SK-N-SH (cell line): ENCODE data around the gene NOX3. TPM values are rescaled to one million over a fixed set of nuclear protein-coding genes. Genes with fewer than 3 reads are reported as not detected.

Source experiments
- CTCF ChIA-PET: fragments of 300-600, 350-600 bp; formaldehyde crosslinking; extraction: SDS; loops from one replicate; lab custom pipeline; 2021; lab: Yijun Ruan, JAX
- POLR2A ChIA-PET: fragments of 350-600 bp; sonication (Branson Sonifier 250); formaldehyde crosslinking; extraction: SDS; loops from one replicate; lab custom pipeline; 2020; ENCODE audit warnings: antibody characterized with exemption, inconsistent platforms; lab: Yijun Ruan, JAX
- DNase-seq: peaks from one replicate; pipeline ENCODE4 v3.0.0; 2012
- H2AFZ ChIP-seq: fragments of 200-600 bp; sonication (generic); 2 replicates; pipeline ENCODE4 v1.8.1; 2016; ENCODE audit warnings: antibody characterized with exemption, mild to moderate bottlenecking, low read depth
- H3F3A ChIP-seq: fragments of 200-600 bp; sonication (generic); replicated peaks from 2 replicates; pipeline ENCODE3; 2016; ENCODE audit warnings: antibody characterized with exemption, mild to moderate bottlenecking; ENCODE audit not compliant: insufficient read depth
- H3K27ac ChIP-seq, 2 experiments: fragments of 200-500 bp in 1 of 2; fragments of 200-600 bp in 1 of 2; sonication (Bioruptor generic) in 1 of 2; sonication (generic), shearing (Covaris generic) in 1 of 2; 2 replicates each; pipeline versions ENCODE4 v1.5.1 to v1.6.1; 2014 to 2016; ENCODE audit warnings: low read depth in 2 of 2, inconsistent platforms in 1 of 2, low read length in 1 of 2, mild to moderate bottlenecking in 1 of 2, mixed read lengths in 1 of 2
- H3K27me3 ChIP-seq: fragments of 200-600 bp; sonication (generic), shearing (Covaris generic); 2 replicates; pipeline ENCODE4 v1.6.1; 2016; ENCODE audit warnings: mixed run types; ENCODE audit not compliant: insufficient read depth
- H3K36me3 ChIP-seq, 2 experiments: fragments of 200-500 bp in 1 of 2; fragments of 200-600 bp in 1 of 2; sonication (Bioruptor generic) in 1 of 2; sonication (generic) in 1 of 2; replicated peaks in 1 of 2; 2 replicates each; pipeline versions ENCODE3 to v1.5.1; 2014 to 2016; ENCODE audit warnings: low read length in 1 of 2, mild to moderate bottlenecking in 1 of 2; ENCODE audit not compliant: insufficient read depth in 2 of 2, control insufficient read depth in 1 of 2
- H3K4me1 ChIP-seq, 2 experiments: fragments of 200-500 bp in 1 of 2; fragments of 200-600 bp in 1 of 2; sonication (Bioruptor generic) in 1 of 2; sonication (generic), shearing (Covaris generic) in 1 of 2; 2 replicates each; pipeline versions ENCODE4 v1.5.1 to v1.6.1; 2014 to 2016; ENCODE audit warnings: low read depth in 1 of 2, low read length in 1 of 2, mixed run types in 1 of 2; ENCODE audit not compliant: insufficient read depth in 2 of 2, control insufficient read depth in 1 of 2
- H3K4me2 ChIP-seq: fragments of 200-600 bp; sonication (generic), shearing (Covaris generic); 2 replicates; pipeline ENCODE4 v1.6.1; 2017; ENCODE audit warnings: mixed run types
- H3K4me3 ChIP-seq, 2 experiments: fragments of 200-500 bp in 1 of 2; fragments of 200-600 bp in 1 of 2; sonication (Bioruptor generic) in 1 of 2; sonication (generic), shearing (Covaris generic) in 1 of 2; 2 replicates each; pipeline versions ENCODE4 v1.5.1 to v1.8.1; 2014 to 2016; ENCODE audit warnings: low read depth in 2 of 2, inconsistent platforms in 1 of 2, low read length in 1 of 2, mild to moderate bottlenecking in 1 of 2, mixed read lengths in 1 of 2, moderate library complexity in 1 of 2
- H3K79me2 ChIP-seq: fragments of 200-600 bp; sonication (generic); 2 replicates; pipeline ENCODE4 v1.8.1; 2017; ENCODE audit warnings: mild to moderate bottlenecking; ENCODE audit not compliant: insufficient read depth
- H3K9ac ChIP-seq: fragments of 200-600 bp; sonication (generic); 2 replicates; pipeline ENCODE4 v1.6.1; 2017; ENCODE audit warnings: mixed run types
- H3K9me2 ChIP-seq: fragments of 200-600 bp; sonication (generic); 2 replicates; pipeline ENCODE4 v1.6.1; 2017; ENCODE audit warnings: mixed run types
- H3K9me3 ChIP-seq: fragments of 200-600 bp; sonication (generic); 2 replicates; pipeline ENCODE4 v1.6.1; 2017; ENCODE audit warnings: mixed run types, mild to moderate bottlenecking, moderate library complexity
- H4K20me1 ChIP-seq: fragments of 200-600 bp; sonication (generic); 2 replicates; pipeline ENCODE4 v1.6.1; 2017; ENCODE audit warnings: mild to moderate bottlenecking, mixed run types; ENCODE audit not compliant: insufficient read depth
- CTCF ChIP-seq: fragments of 200-600 bp; sonication (generic); IDR thresholded peaks from 2 replicates; pipeline ENCODE4 v1.6.1; 2017; ENCODE audit warnings: antibody characterized with exemption, mild to moderate bottlenecking, moderate library complexity
- ELF1 ChIP-seq: IDR thresholded peaks from 2 replicates; pipeline ENCODE4 v1.4.0; 2012
- EP300 ChIP-seq, 2 experiments: IDR thresholded peaks; 2 replicates each; pipeline versions ENCODE4 v1.4.0 to v1.6.1; 2012; ENCODE audit warnings: borderline replicate concordance in 1 of 2, low read depth in 1 of 2, low read length in 1 of 2
- FOSL2 ChIP-seq: IDR thresholded peaks from 2 replicates; pipeline ENCODE4 v1.4.0; 2012; ENCODE audit warnings: low read depth, mild to moderate bottlenecking, moderate library complexity, borderline replicate concordance
- GATA2 ChIP-seq: sonication (generic); formaldehyde crosslinking; IDR thresholded peaks from 2 replicates; pipeline ENCODE4 v1.5.0; 2020; ENCODE audit warnings: mild to moderate bottlenecking, missing genetic modification reagents
- IRF3 ChIP-seq: fragments of 150-350 bp; IDR thresholded peaks from 2 replicates; pipeline ENCODE4 v1.6.1; 2016; ENCODE audit warnings: mild to moderate bottlenecking, low read depth, low read length
- MEF2A ChIP-seq: IDR thresholded peaks from 2 replicates; pipeline ENCODE4 v1.4.0; 2012; ENCODE audit warnings: low read depth, borderline replicate concordance
- MXI1 ChIP-seq: IDR thresholded peaks from 2 replicates; pipeline ENCODE4 v1.6.1; 2012; ENCODE audit warnings: mild to moderate bottlenecking, low read depth, low read length, improper control_type of control experiment
- NFIC ChIP-seq: IDR thresholded peaks from 2 replicates; pipeline ENCODE4 v1.4.0; 2012; ENCODE audit warnings: borderline replicate concordance
- PBX3 ChIP-seq: IDR thresholded peaks from 2 replicates; pipeline ENCODE4; 2012
- POLR2AphosphoS5 ChIP-seq: IDR thresholded peaks from 2 replicates; pipeline ENCODE4 v1.6.1; 2012; ENCODE audit warnings: low read depth, low read length
- RAD21 ChIP-seq: IDR thresholded peaks from 2 replicates; pipeline ENCODE4 v1.6.1; 2012; ENCODE audit warnings: mild to moderate bottlenecking, low read length
- RCOR1 ChIP-seq: fragments of 150-350 bp; IDR thresholded peaks from 2 replicates; pipeline ENCODE4 v1.6.1; 2017; ENCODE audit warnings: antibody characterized with exemption, low read length
- RFX5 ChIP-seq: IDR thresholded peaks from 2 replicates; pipeline ENCODE4 v1.6.1; 2012; ENCODE audit warnings: mild to moderate bottlenecking, improper control_type of control experiment, low read length
- TEAD4 ChIP-seq: IDR thresholded peaks from 2 replicates; pipeline ENCODE4 v1.4.0; 2012; ENCODE audit warnings: mild to moderate bottlenecking, borderline replicate concordance; ENCODE audit not compliant: insufficient read depth
- USF2 ChIP-seq: fragments of 150-350 bp; IDR thresholded peaks from 2 replicates; pipeline ENCODE4 v1.6.1; 2017; ENCODE audit warnings: antibody characterized with exemption, low read length, low read depth, borderline replicate concordance
- YY1 ChIP-seq: IDR thresholded peaks from 2 replicates; pipeline ENCODE4 v1.4.0; 2012; ENCODE audit warnings: low read depth, mild to moderate bottlenecking
- WGBS: methylation state at CpG from one replicate; pipeline ENCODE4 v1.1.6; 2017; ENCODE audit warnings: low lambda C conversion rate; 5-methylcytosine and 5-hydroxymethylcytosine counted together
- polyA plus RNA-seq, 3 experiments: library from polyadenylated mRNA; depleted of rRNA; stranded (reverse); fragments of >200 nt; gene quantifications; 2 replicates each; pipeline ENCODE4 v1.2.3, GENCODE V29; 2012

The NOX3 gene
- polyA plus RNA-seq, 1 of the 3 experiments (the other 2 are of a cell fraction): 0.02 TPM

GRCh38 chr6:155449450-155450239, 6.0 kb downstream of the NOX3 start (continued):
- no peak for TF ChIP-seq FOSL2
- no peak for TF ChIP-seq CTCF
- no peak for TF ChIP-seq ELF1
- 0 out of 2 replicates have a peak, but pooled peaks have one; percentile 15 for TF ChIP-seq NFIC
- TF ChIP-seq IRF3: no peak
- no peak for TF ChIP-seq USF2
- TF ChIP-seq MEF2A: no peak

- Histone ChIP-seq H3K4me3 (no peak overlapping the region; a peak in 1 of 4 replicates), H3K27ac (peak overlapping the region in 1 of 2 experiments; percentile 93; a peak in 2 of 4 replicates), H3K79me2 (no peaks in the 10 kb centered on the region), H3K9me2 (no peaks in the 10 kb centered on the region), H3F3A (peaks cover 7% of the 10 kb centered on the region), H3K9ac (no peak overlapping the region), H3K9me3 (no peaks in the 10 kb centered on the region), H4K20me1 (no peaks in the 10 kb centered on the region), H3K4me1 (peaks cover 12 to 30% of the 10 kb centered on the region in 2 experiments; a peak in 3 of 4 replicates), H3K27me3 (no peaks in the 10 kb centered on the region), H3K36me3 (no peaks in the 10 kb centered on the region), H2AFZ (peak overlapping the region; percentile 79; the same call in 1 of the 2 replicates), H3K4me2 (no peak overlapping the region)
- ChIA-PET POLR2A (interaction anchor here (1.2 to 1.9 kb wide), 2 partner anchors 11 to 45 kb away, joined by 4 to 8 read pairs; no protein-coding TSS in a partner anchor), CTCF (interaction anchor here (1.2 to 2.6 kb wide), 4 partner anchors 12 to 121 kb away, joined by 3 to 10 read pairs (median 4); no protein-coding TSS in a partner anchor)
- 31% methylated on average over 4 of the region's 5 CpGs for WGBS
- peak; percentile 50 for DNase-seq
- TF ChIP-seq RAD21: no peak; the same call in 1 of the 2 replicates
- no peak for TF ChIP-seq USF2
- TF ChIP-seq NFIC: no peak
- no peak for TF ChIP-seq RFX5
- 0 out of 2 replicates have a peak, but pooled peaks have one; percentile 28 for TF ChIP-seq GATA2 (CRISPR knock-in tag)
- TF ChIP-seq MXI1: no peak
- no peak for TF ChIP-seq IRF3
- peak; percentile 21 for TF ChIP-seq RCOR1
- TF ChIP-seq YY1: no peak
- no peak for TF ChIP-seq PBX3
- TF ChIP-seq POLR2AphosphoS5: no peak
- no peak for TF ChIP-seq CTCF
- TF ChIP-seq TEAD4: no peak
- peak in 1 of 2 experiments; percentile 74; a peak in 1 of 4 replicates for TF ChIP-seq EP300 (IDR thresholded peaks at IDR 0.05; ENCODE audit: borderline replicate concordance in 1 of 2, low read depth in 1 of 2, low read length in 1 of 2)
Observed at GRCh38 chr6:155448668-155449449, 6.8 kb downstream of the NOX3 start.
